K562 (cell line): ENCODE measurements around the gene CD52. TPM values are rescaled to one million over a fixed set of nuclear protein-coding genes. Genes with fewer than 3 reads are reported as not detected.

Experiments used
- ATAC-seq: fragments of 200-7000 bp; cut with Tn5 transposase; 3 replicates; pipeline ENCODE4 v1.9.1; 2020; ENCODE audit warnings: moderate library complexity
- Bru-seq: library from RNA; stranded (reverse); fragments of 400-500 nt; gene quantifications from one replicate; lab custom pipeline; 2021; lab: Mats Ljungman, UMichigan
- BruChase-seq, 2 experiments: library from RNA; stranded (reverse); fragments of 400-500 nt; gene quantifications; one replicate each; lab custom pipeline; 2021; lab: Mats Ljungman, UMichigan
- BruUV-seq: library from RNA; stranded (reverse); fragments of 400-500 nt; replicated peaks from 2 replicates; lab custom pipeline; 2021; lab: Mats Ljungman, UMichigan
- CTCF ChIA-PET: fragments of 300-600 bp; formaldehyde crosslinking; extraction: SDS; loops from one replicate; lab custom pipeline; 2021; ENCODE audit warnings: low intra/inter-chr PET ratio; lab: Yijun Ruan, JAX
- POLR2A ChIA-PET: fragments of 300-600, 350-650 bp; sonication (Branson Sonifier 250); formaldehyde crosslinking; extraction: SDS; loops from one replicate; lab custom pipeline; 2021; ENCODE audit warnings: antibody characterized with exemption, inconsistent platforms; lab: Yijun Ruan, JAX
- DNase-seq, 4 experiments: peaks; one replicate each; pipeline versions ENCODE4 v3.0.0 to v3.0.0-alpha.2; 2011 to 2018; ENCODE audit warnings: low spot score in 3 of 4, mixed read lengths in 3 of 4; ENCODE audit errors: extremely low read depth in 1 of 4
- FAIRE-seq: peaks from 2 replicates; lab custom pipeline; 2011; peaks lifted over from hg19 to GRCh38; lab: Jason Lieb, UNC
- H2AFZ ChIP-seq: 2 replicates; pipeline ENCODE4 v1.6.0; 2011; ENCODE audit warnings: low read depth, low read length, control low read depth, inconsistent platforms
- H3K27ac ChIP-seq: fragments of 200-600 bp; 3 replicates; pipeline ENCODE4 v1.8.0; 2011; ENCODE audit warnings: low read depth, mild to moderate bottlenecking, control low read depth, inconsistent platforms, low read length, moderate library complexity, mixed read lengths; ENCODE audit errors: extremely low read depth
- H3K27me3 ChIP-seq, 2 experiments: fragments of 300-600 bp in 1 of 2; 2 replicates in 1 of 2; 3 replicates in 1 of 2; pipeline versions ENCODE4 v1.6.0 to v1.8.0; 2011; ENCODE audit warnings: inconsistent platforms in 2 of 2, low read length in 2 of 2, mild to moderate bottlenecking in 1 of 2, mixed read lengths in 1 of 2, moderate library complexity in 1 of 2; ENCODE audit not compliant: control insufficient read depth in 2 of 2, insufficient read depth in 2 of 2
- H3K36me3 ChIP-seq: fragments of 300-600 bp; 3 replicates; pipeline ENCODE4 v1.8.0; 2011; ENCODE audit warnings: mild to moderate bottlenecking, low read length, inconsistent platforms; ENCODE audit not compliant: control insufficient read depth, insufficient read depth
- H3K4me1 ChIP-seq, 2 experiments: fragments of 200-600 bp in 1 of 2; replicated peaks in 1 of 2; 2 replicates in 1 of 2; 3 replicates in 1 of 2; pipeline versions ENCODE4 v1.5.1 to v1.8.0; 2011; ENCODE audit warnings: inconsistent platforms in 2 of 2, low read length in 2 of 2, mild to moderate bottlenecking in 1 of 2, mixed read lengths in 1 of 2, moderate library complexity in 1 of 2; ENCODE audit not compliant: control insufficient read depth in 2 of 2, insufficient read depth in 2 of 2
- H3K4me2 ChIP-seq: 2 replicates; pipeline ENCODE4 v1.6.1; 2011; ENCODE audit warnings: low read length, control low read depth, inconsistent platforms, mixed read lengths; ENCODE audit not compliant: insufficient read depth
- H3K4me3 ChIP-seq: fragments of 200-600 bp; sonication (generic), shearing (Covaris generic); 2 replicates; pipeline ENCODE4 v1.5.1; 2016; ENCODE audit warnings: control low read depth, inconsistent platforms
- H3K79me2 ChIP-seq: fragments of 200-600 bp; 3 replicates; pipeline ENCODE4 v1.8.0; 2011; ENCODE audit warnings: low read length, inconsistent platforms; ENCODE audit not compliant: control insufficient read depth, insufficient read depth
- H3K9ac ChIP-seq, 2 experiments: 2 replicates each; pipeline versions ENCODE4 v1.6.0 to v1.6.1; 2011; ENCODE audit warnings: low read depth in 2 of 2, low read length in 2 of 2, control low read depth in 1 of 2, inconsistent platforms in 1 of 2, mild to moderate bottlenecking in 1 of 2, mixed read lengths in 1 of 2; ENCODE audit not compliant: insufficient read depth in 1 of 2
- H3K9me1 ChIP-seq: one replicate; pipeline ENCODE4 v1.6.0; 2011; ENCODE audit warnings: inconsistent platforms, mild to moderate bottlenecking, low read length, moderate library complexity; ENCODE audit not compliant: control insufficient read depth, insufficient read depth
- H3K9me3 ChIP-seq: replicated peaks from 2 replicates; pipeline ENCODE4 v1.5.1; 2011; ENCODE audit warnings: low read depth, low read length, inconsistent platforms; ENCODE audit not compliant: control insufficient read depth, insufficient read depth
- H4K20me1 ChIP-seq: replicated peaks from 2 replicates; pipeline ENCODE4 v1.6.1; 2011; ENCODE audit warnings: low read length, inconsistent platforms, mixed read lengths; ENCODE audit not compliant: control insufficient read depth, insufficient read depth
- FIP1L1 ChIP-seq: fragments of 200-400 bp; formaldehyde crosslinking; IDR thresholded peaks from 2 replicates; pipeline ENCODE4 v1.6.1; 2018; ENCODE audit warnings: mild to moderate bottlenecking, low read depth, low read length; ENCODE audit not compliant: poor library complexity, severe bottlenecking
- HDAC1 ChIP-seq, 2 experiments: fragments of 450-650 bp; IDR thresholded peaks; 2 replicates each; pipeline ENCODE4 v1.6.1; 2016 to 2017; ENCODE audit warnings: inconsistent platforms in 1 of 2, mild to moderate bottlenecking in 1 of 2, moderate library complexity in 1 of 2
- HDGF ChIP-seq: fragments of 450-650 bp; IDR thresholded peaks from 2 replicates; pipeline ENCODE4 v1.6.1; 2016
- MTA1 ChIP-seq: fragments of 450-650 bp; IDR thresholded peaks from 2 replicates; pipeline ENCODE4 v1.6.1; 2017; ENCODE audit warnings: borderline replicate concordance
- RNF2 ChIP-seq: sonication (generic); IDR thresholded peaks from 2 replicates; pipeline ENCODE4 v1.6.1; 2016
- ZNF780A ChIP-seq: fragments of 250-450 bp; sonication (Bioruptor Pico); IDR thresholded peaks from 2 replicates; pipeline ENCODE4 v1.5.0; 2021; ENCODE audit warnings: mild to moderate bottlenecking
- WGBS: fragments of 100-300 bp; shearing (Covaris generic); methylation state at CpG from one replicate; pipeline ENCODE4 v1.1.6; 2016; ENCODE audit warnings: low coverage, mixed read lengths; ENCODE audit not compliant: insufficient coverage; ENCODE audit errors: missing lambda C conversion rate; 5-methylcytosine and 5-hydroxymethylcytosine counted together
- in situ Hi-C: fragments of 300-500 bp; cut with MboI; formaldehyde crosslinking; loops from 4 replicates; pipeline ENCODE4 v1.15.0; 2018; ENCODE audit warnings: inconsistent platforms, mixed read lengths
- intact Hi-C: fragments of 100-400 bp; cut with micrococcal nuclease; formaldehyde crosslinking; loops from 2 replicates; pipeline ENCODE4 v1.14.2; 2022
- long read RNA-seq, 3 experiments: library from polyadenylated mRNA in 2 of 3; library from RNA in 1 of 3; unstranded in 2 of 3; stranded (forward) in 1 of 3; transcript quantifications; one replicate each; pipeline ENCODE4 v2.0.0, GENCODE V29; 2019 to 2022
- polyA minus RNA-seq, 3 experiments: library from RNA; depleted of rRNA, polyadenylated mRNA; stranded (reverse); fragments of >200 nt; gene quantifications; 2 replicates each; pipeline ENCODE4 v1.2.3, GENCODE V29; 2011
- polyA plus RNA-seq, 8 experiments: library from polyadenylated mRNA; depleted of rRNA in 4 of 8; stranded (reverse) in 5 of 8; unstranded in 3 of 8; fragments of >200 nt; fragmentation: Nextera tagmentation in 2 of 8; fragmentation: Illumina TruSeq in 1 of 8; extraction: Ambion mirVana in 2 of 8; extraction: Trizol in 1 of 8; gene quantifications; 2 replicates each; pipeline versions ENCODE4 v1.2.1 to v1.2.3, GENCODE V29; 2011 to 2014; ENCODE audit warnings: inconsistent platforms in 1 of 8, missing spikeins in 1 of 8
- total RNA-seq, 7 experiments: library from RNA; depleted of rRNA in 6 of 7; stranded (reverse); fragments of >200 nt in 6 of 7; fragmentation: Illumina TruSeq in 2 of 7; extraction: Trizol in 2 of 7; gene quantifications; 2 replicates each; pipeline versions ENCODE4 v1.2.1 to v1.2.3, GENCODE V29; 2011 to 2021; ENCODE audit warnings: low replicate concordance in 1 of 7
- TF ChIP-seq, protein P1 (sequence below): fragments of 200-800 bp; sonication (Bioruptor generic); IDR thresholded peaks from 2 replicates; pipeline ENCODE4 v1.6.1; 2017; ENCODE audit warnings: missing genetic modification characterization, missing compliant biosample characterization
- TF ChIP-seq, protein P2 (sequence below): IDR thresholded peaks from 2 replicates; pipeline ENCODE4 v1.6.1; 2012; ENCODE audit warnings: low read depth, low read length, improper control_type of control experiment, borderline replicate concordance

The CD52 gene, protein sequence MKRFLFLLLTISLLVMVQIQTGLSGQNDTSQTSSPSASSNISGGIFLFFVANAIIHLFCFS
- 26.7 and 65.5 TPM in 2 replicates for total RNA-seq (2011; cell fraction: chromatin; rRNA removed; ENCODE audit: low replicate concordance)
- total RNA-seq (2011; cell fraction: nucleolus; rRNA removed): 72.0 and 78.5 TPM in 2 replicates
- total RNA-seq (2011; cell fraction: nucleoplasm; rRNA removed): 50.2 and 55.9 TPM in 2 replicates
- 34.9 and 43.3 TPM in 2 replicates for total RNA-seq (2014; rRNA removed)
- total RNA-seq (2014; rRNA removed; fragmentation: Illumina TruSeq; extraction: Trizol): 127 TPM in 2 replicates
- 182 and 185 TPM in 2 replicates for total RNA-seq (2015; rRNA removed; fragmentation: Illumina TruSeq; extraction: Trizol)
- total RNA-seq (2021): 70.9 and 90.7 TPM in 2 replicates
- 312 and 418 TPM in 2 replicates for polyA plus RNA-seq (2011; rRNA removed)
- polyA plus RNA-seq (2011; cell fraction: cytosol; rRNA removed): 457 and 520 TPM in 2 replicates
- polyA plus RNA-seq (2011; cell fraction: nucleus; rRNA removed): 77.7 and 147 TPM in 2 replicates
- 170 and 195 TPM in 2 replicates for polyA plus RNA-seq (2012)
- polyA plus RNA-seq (2014; fragmentation: Illumina TruSeq; extraction: Trizol): 147 and 173 TPM in 2 replicates
- polyA plus RNA-seq (2014; fragmentation: Nextera tagmentation; extraction: Ambion mirVana): 100 to 1,000 TPM; 355 to 488 TPM
- 152 and 198 TPM in 2 replicates for polyA plus RNA-seq (2014; rRNA removed)
- 56.1 and 74.7 TPM in 2 replicates for polyA minus RNA-seq (2011; rRNA and poly(A)+ RNA removed)
- 28.1 and 33.6 TPM in 2 replicates for polyA minus RNA-seq (2011; cell fraction: cytosol; rRNA and poly(A)+ RNA removed)
- 6.9 and 14.1 TPM in 2 replicates for polyA minus RNA-seq (2011; cell fraction: nucleus; rRNA and poly(A)+ RNA removed)
- Bru-seq, nascent RNA: percentile 86 among the genes with signal in this experiment
- BruChase-seq, experiment 1, labeled RNA remaining after a 2-hour chase: percentile 77 among the genes with signal in this experiment
- BruChase-seq, experiment 2, labeled RNA remaining after a 6-hour chase: percentile 80 among the genes with signal in this experiment
- long read RNA-seq, experiment 1, transcript CD52-201 (2 exons, 468 nt): major isoform, 17 of 20 reads
- long read RNA-seq, experiment 1, partial matches to known transcripts: 3 of 20 reads
- long read RNA-seq, experiment 1, other reads (novel, unspliced or antisense): 0 of 20 reads
- long read RNA-seq, experiment 2, transcript CD52-201 (2 exons, 468 nt): major isoform, 47 of 49 reads
- long read RNA-seq, experiment 2, partial matches to known transcripts: 1 of 49 reads
- long read RNA-seq, experiment 2, other reads (novel, unspliced or antisense): 1 of 49 reads
- long read RNA-seq, experiment 3, transcript CD52-201 (2 exons, 468 nt): major isoform, 18 of 18 reads
- long read RNA-seq, experiment 3, partial matches to known transcripts: 0 of 18 reads
- long read RNA-seq, experiment 3, other reads (novel, unspliced or antisense): 0 of 18 reads

DNA sequence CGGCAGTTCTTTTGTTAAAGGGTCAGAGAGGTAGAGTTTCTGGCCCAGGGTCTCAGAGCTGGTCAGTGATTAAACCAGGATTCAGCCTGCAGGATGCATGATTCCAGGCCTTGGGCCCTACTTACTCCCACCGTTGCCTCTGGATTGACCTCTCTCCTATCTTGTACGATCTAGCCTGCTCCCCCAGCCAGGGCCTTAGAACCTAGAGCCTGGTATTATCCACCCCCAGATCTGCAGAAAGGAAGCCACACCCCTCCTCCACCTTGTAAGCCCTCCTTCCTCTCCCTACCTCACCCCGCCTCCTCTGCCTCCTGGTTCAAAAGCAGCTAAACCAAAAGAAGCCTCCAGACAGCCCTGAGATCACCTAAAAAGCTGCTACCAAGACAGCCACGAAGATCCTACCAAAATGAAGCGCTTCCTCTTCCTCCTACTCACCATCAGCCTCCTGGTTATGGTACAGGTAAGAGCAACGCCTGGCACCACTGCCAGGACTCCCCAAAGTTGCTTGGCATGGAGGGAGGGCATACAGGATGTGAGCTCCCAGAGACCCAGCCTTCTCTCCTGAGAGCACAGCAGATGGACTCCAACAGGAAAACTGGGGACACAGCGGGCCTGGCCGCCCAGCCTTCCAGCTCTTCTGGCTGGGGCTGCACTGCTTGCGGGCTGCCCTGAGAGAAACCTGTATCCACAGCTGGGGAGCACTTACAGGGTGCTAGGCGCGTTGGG is at the start of gene CD52:
CD52 (plus strand) TSS at position 347 of the 726 bp plus-strand sequence; CDS start at position 407, 60 bp downstream.
- H3K27ac ChIP-seq: peak within 1 kb of the TSS; percentile 68
- H3K4me1 ChIP-seq: peaks cover 57 to 58% of the 10 kb centered on the region in 2 experiments
- peak within 1 kb of the TSS; percentile 21; the same call in 1 of the 2 replicates for H3K4me3 ChIP-seq
- ChIA-PET POLR2A (interaction anchor here (0.5 to 2.5 kb wide), 16 partner anchors 10 to 243 kb away, joined by 3 to 13 read pairs (median 4); partner anchors contain the start of genes PDIK1L and UBXN11), CTCF (interaction anchor here (0.5 kb wide), 1 partner anchor 212 kb away, joined by 3 read pairs; no protein-coding TSS in a partner anchor)
- no peaks in the 10 kb centered on the region for H3K9me3 ChIP-seq
- peak within 1 kb of the TSS; percentile 80 for H3K4me2 ChIP-seq
- DNase-seq (peak; percentile 86 to 90 (median 90)), FAIRE-seq (peak; percentile 86), ATAC-seq (peak; percentile 77)
- in situ Hi-C loops (no loop called here), intact Hi-C loops (no loop called here)
- H3K36me3 ChIP-seq: peaks cover 10% of the 10 kb centered on the region; the same call in 2 of the 3 replicates
- peaks cover 2% of the 10 kb centered on the region; the same call in 1 of the 3 replicates for H3K79me2 ChIP-seq
- TSS peak; percentile 85 for BruUV-seq
- WGBS: 26% methylated on average over 12 of the region's 12 CpGs
- peak within 1 kb of the TSS; percentile 79 for H2AFZ ChIP-seq
- H3K9ac ChIP-seq: peak within 1 kb of the TSS; percentile 48 to 87
- H4K20me1 ChIP-seq: no peaks in the 10 kb centered on the region
- no peaks in the 10 kb centered on the region for H3K27me3 ChIP-seq
- no peaks in the 10 kb centered on the region for H3K9me1 ChIP-seq
- TF ChIP-seq HDGF: peak; percentile 52; the same call in 1 of the 2 replicates
- peak in 1 of 2 experiments; percentile 34; a peak in 2 of 4 replicates for TF ChIP-seq HDAC1 (IDR thresholded peaks at IDR 0.05)
- no peak for TF ChIP-seq ZNF780A (CRISPR knock-in tag)
- TF ChIP-seq, protein P1, sequence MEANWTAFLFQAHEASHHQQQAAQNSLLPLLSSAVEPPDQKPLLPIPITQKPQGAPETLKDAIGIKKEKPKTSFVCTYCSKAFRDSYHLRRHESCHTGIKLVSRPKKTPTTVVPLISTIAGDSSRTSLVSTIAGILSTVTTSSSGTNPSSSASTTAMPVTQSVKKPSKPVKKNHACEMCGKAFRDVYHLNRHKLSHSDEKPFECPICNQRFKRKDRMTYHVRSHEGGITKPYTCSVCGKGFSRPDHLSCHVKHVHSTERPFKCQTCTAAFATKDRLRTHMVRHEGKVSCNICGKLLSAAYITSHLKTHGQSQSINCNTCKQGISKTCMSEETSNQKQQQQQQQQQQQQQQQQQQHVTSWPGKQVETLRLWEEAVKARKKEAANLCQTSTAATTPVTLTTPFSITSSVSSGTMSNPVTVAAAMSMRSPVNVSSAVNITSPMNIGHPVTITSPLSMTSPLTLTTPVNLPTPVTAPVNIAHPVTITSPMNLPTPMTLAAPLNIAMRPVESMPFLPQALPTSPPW (CRISPR knock-in tag): peak; percentile 60
- peak; percentile 29; the same call in 1 of the 2 replicates for TF ChIP-seq RNF2
- no peak for TF ChIP-seq FIP1L1
- TF ChIP-seq, protein P2, sequence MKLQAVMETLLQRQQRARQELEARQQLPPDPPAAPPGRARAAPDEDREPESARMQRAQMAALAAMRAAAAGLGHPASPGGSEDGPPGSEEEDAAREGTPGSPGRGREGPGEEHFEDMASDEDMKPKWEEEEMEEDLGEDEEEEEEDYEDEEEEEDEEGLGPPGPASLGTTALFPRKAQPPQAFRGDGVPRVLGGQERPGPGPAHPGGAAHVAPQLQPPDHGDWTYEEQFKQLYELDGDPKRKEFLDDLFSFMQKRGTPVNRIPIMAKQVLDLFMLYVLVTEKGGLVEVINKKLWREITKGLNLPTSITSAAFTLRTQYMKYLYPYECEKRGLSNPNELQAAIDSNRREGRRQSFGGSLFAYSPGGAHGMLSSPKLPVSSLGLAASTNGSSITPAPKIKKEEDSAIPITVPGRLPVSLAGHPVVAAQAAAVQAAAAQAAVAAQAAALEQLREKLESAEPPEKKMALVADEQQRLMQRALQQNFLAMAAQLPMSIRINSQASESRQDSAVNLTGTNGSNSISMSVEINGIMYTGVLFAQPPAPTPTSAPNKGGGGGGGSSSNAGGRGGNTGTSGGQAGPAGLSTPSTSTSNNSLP: no peak
- peak; percentile 74 for TF ChIP-seq MTA1
